Activated B cell treated with CpG ODN at 0.5 μM for 24 hours (primary cell): ENCODE measurements around the gene HCCS. TPM values are rescaled to one million over a fixed set of nuclear protein-coding genes. Genes with fewer than 3 reads are reported as not detected.

ENCODE experiments used
- ATAC-seq: fragments of 200-7000 bp; cut with Tn5 transposase; one replicate; pipeline ENCODE4 v1.10.0; 2021; ENCODE audit warnings: low read depth, mild to moderate bottlenecking, moderate library complexity
- CTCF ChIA-PET: fragments of 350-600 bp; sonication (Branson Sonifier 250); formaldehyde crosslinking; loops from one replicate; lab custom pipeline; 2021; ENCODE audit warnings: antibody characterized with exemption; lab: Charles Lee
- POLR2A ChIA-PET: fragments of 350-600 bp; sonication (Branson Sonifier 250); formaldehyde crosslinking; loops from one replicate; lab custom pipeline; 2021; ENCODE audit warnings: antibody characterized with exemption; lab: Charles Lee
- DNase-seq: peaks from one replicate; pipeline ENCODE4 v3.0.0; 2022
- H3K27ac Mint-ChIP-seq: one replicate; pipeline ENCODE4 v1.8.0; 2020; ENCODE audit warnings: mixed read lengths
- H3K27me3 Mint-ChIP-seq: one replicate; pipeline ENCODE4 v1.8.0; 2021; ENCODE audit warnings: mixed read lengths
- H3K36me3 Mint-ChIP-seq: one replicate; pipeline ENCODE4 v1.8.0; 2021; ENCODE audit warnings: low read depth, mixed read lengths
- H3K4me1 Mint-ChIP-seq: one replicate; pipeline ENCODE4 v1.8.0; 2021; ENCODE audit warnings: mixed read lengths
- H3K4me3 Mint-ChIP-seq: one replicate; pipeline ENCODE4 v1.8.0; 2020; ENCODE audit warnings: mild to moderate bottlenecking, mixed read lengths
- H3K9me3 Mint-ChIP-seq: one replicate; pipeline ENCODE4 v1.8.0; 2020; ENCODE audit warnings: mixed read lengths
- intact Hi-C: fragments of 100-400 bp; cut with micrococcal nuclease; formaldehyde crosslinking; loops from one replicate; pipeline ENCODE4 v1.15.1; 2024
- total RNA-seq: library from RNA; stranded (reverse); gene quantifications from 2 replicates; pipeline ENCODE4 v1.2.3, GENCODE V29; 2022
- TF ChIP-seq, protein P1 (sequence below): fragments of 200-600 bp; IDR thresholded peaks from one replicate; pipeline ENCODE4 v1.8.0; 2022; ENCODE audit warnings: antibody characterized with exemption, mild to moderate bottlenecking

HCCS gene
- total RNA-seq, 1 donor from 2014 or later: 26.6 TPM

DNA sequence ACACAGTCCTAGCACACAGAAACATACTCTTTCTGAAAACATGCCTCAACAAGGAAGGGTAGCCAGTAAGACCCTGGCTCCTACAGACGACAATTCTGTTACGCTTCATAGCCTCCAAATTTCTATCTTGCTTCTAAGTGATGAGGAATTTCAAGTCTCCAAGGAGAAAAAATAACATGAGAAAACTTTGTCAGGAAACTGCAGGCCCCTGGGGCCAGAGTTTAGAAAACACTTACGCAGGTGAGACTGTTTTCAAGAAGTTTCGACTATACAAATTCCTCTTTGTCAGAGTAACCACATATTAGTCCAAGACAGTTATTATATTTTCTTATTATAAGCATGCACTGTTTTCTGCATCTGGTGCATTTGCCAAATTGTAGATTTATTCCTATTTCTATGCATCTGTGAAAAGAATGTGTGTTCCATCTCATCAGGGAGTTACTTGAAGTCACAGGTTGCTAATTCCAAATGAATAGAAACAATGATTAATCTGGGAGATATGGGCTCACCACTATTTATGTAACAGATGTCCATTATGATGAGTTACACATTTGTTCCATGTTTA is 30.3 kb upstream of the HCCS start:
- POLR2A ChIA-PET: no interaction called here
- Mint-ChIP-seq H3K27me3 (no peaks in the 10 kb centered on the region), H3K4me3 (no peak overlapping the region), H3K36me3 (no peaks in the 10 kb centered on the region), H3K4me1 (no peaks in the 10 kb centered on the region), H3K9me3 (no peaks in the 10 kb centered on the region), H3K27ac (no peak overlapping the region)
- DNase-seq: no peak
- CTCF ChIA-PET: no interaction called here
- intact Hi-C loops: no loop called here
- TF ChIP-seq, protein P1, sequence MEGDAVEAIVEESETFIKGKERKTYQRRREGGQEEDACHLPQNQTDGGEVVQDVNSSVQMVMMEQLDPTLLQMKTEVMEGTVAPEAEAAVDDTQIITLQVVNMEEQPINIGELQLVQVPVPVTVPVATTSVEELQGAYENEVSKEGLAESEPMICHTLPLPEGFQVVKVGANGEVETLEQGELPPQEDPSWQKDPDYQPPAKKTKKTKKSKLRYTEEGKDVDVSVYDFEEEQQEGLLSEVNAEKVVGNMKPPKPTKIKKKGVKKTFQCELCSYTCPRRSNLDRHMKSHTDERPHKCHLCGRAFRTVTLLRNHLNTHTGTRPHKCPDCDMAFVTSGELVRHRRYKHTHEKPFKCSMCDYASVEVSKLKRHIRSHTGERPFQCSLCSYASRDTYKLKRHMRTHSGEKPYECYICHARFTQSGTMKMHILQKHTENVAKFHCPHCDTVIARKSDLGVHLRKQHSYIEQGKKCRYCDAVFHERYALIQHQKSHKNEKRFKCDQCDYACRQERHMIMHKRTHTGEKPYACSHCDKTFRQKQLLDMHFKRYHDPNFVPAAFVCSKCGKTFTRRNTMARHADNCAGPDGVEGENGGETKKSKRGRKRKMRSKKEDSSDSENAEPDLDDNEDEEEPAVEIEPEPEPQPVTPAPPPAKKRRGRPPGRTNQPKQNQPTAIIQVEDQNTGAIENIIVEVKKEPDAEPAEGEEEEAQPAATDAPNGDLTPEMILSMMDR: no peak
- no peak for ATAC-seq

DNA sequence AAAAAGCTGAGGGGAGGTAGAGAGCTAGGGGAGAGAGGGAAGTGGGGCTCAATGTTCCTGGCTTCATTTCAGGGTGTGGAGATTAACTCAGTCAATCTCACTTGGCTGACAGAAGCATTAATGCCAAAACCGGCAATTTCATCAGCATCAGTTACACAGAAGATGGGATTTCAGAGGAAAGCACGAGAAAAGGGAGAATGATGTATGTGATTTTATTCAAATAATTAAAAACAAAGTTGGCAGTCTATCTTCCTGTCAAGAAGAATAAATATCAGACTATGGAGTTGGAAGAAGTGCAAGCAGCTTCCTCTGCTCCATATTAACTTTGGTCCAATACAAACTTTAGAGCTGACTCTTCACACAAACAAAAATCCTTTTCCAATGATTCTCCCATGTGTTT is 29.6 kb upstream of the HCCS start:
- ATAC-seq (no peak), DNase-seq (no peak)
- TF ChIP-seq, protein P1: no peak
- ChIA-PET CTCF (no interaction called here), POLR2A (no interaction called here)
- Mint-ChIP-seq H3K4me1 (no peaks in the 10 kb centered on the region), H3K36me3 (no peaks in the 10 kb centered on the region), H3K27me3 (no peaks in the 10 kb centered on the region), H3K27ac (no peak overlapping the region), H3K4me3 (no peak overlapping the region), H3K9me3 (no peaks in the 10 kb centered on the region)
- intact Hi-C loops: no loop called here

DNA sequence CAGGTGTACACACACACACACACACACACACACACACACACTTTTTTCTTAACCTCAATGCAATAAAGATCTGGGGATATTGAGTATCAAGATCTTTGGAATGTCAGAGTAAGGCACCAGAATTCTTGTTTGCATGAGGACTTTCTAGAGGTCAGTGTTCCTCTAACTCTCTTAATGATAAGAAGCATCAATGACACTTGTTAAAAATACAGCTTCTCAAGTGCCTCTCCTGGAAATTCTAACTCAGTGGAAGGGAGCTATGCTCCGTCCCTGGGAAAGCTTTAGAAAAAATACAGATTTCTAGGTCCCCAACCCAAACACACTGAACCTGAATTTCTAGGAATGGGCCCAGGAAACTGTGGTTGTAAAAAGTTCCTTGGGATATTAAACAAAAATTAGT is 25.8 kb upstream of the HCCS start:
- DNase-seq (no peak), ATAC-seq (no peak)
- Mint-ChIP-seq H3K27ac (no peak overlapping the region), H3K4me1 (no peaks in the 10 kb centered on the region), H3K36me3 (peaks cover 2% of the 10 kb centered on the region), H3K27me3 (no peaks in the 10 kb centered on the region), H3K9me3 (peaks cover 9% of the 10 kb centered on the region), H3K4me3 (no peak overlapping the region)
- intact Hi-C loops: no loop called here
- ChIA-PET POLR2A (no interaction called here), CTCF (no interaction called here)
- TF ChIP-seq, protein P1: no peak

DNA sequence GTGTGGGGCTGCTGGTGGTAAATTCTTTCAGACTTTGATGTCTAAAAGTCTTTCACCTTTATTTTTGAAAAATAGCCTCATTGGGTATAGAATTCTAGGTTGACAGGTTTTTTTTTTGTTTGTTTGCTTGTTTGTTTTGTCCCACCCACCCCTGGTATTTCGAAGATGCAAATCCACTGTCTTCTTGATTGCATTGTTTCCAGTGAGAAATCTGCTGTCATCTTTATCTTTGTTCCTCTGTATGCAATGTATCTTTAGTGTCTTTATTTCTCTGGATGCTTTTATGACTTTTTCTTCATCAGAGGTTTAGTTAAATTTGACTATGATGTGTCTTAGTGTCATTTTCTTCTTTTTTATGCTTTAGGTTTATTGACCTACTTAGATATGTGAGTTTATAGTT is 21.3 kb upstream of the HCCS start:
- Mint-ChIP-seq H3K4me1 (no peaks in the 10 kb centered on the region), H3K27ac (no peak overlapping the region), H3K27me3 (no peaks in the 10 kb centered on the region), H3K9me3 (peaks cover 12% of the 10 kb centered on the region), H3K4me3 (no peak overlapping the region), H3K36me3 (peaks cover 2% of the 10 kb centered on the region)
- CTCF ChIA-PET: no interaction called here
- POLR2A ChIA-PET: no interaction called here
- no peak for ATAC-seq
- DNase-seq: no peak
- TF ChIP-seq, protein P1: no peak
- intact Hi-C loops: no loop called here

DNA sequence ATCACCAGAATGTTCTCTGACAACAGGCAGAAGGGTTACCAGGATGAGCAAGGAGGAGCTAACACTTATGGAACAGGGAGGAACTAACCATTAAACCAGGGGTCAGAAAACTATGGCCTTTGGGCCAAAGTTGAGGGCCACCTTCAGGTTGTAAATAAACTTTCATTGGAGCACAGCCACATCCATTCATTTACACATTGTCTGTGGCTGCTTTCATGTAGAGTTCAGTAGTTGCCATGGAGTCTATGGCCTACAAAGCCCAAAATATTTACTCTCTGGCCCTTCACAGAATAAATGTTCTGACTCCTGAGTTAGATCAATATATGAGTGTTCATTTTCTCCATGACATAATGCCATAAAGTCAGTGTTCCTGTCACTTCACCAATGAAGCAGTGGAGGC is 13.2 kb upstream of the HCCS start:
- H3K27me3 Mint-ChIP-seq: no peaks in the 10 kb centered on the region
- DNase-seq (no peak), ATAC-seq (no peak)
- H3K27ac Mint-ChIP-seq: no peak overlapping the region
- CTCF ChIA-PET: no interaction called here
- H3K9me3 Mint-ChIP-seq: no peaks in the 10 kb centered on the region
- H3K4me3 Mint-ChIP-seq: no peak overlapping the region
- no peaks in the 10 kb centered on the region for H3K4me1 Mint-ChIP-seq
- TF ChIP-seq, protein P1: no peak
- H3K36me3 Mint-ChIP-seq: no peaks in the 10 kb centered on the region
- intact Hi-C loops: no loop called here
- POLR2A ChIA-PET: no interaction called here
